Mesendoderm (in vitro differentiated cells): ENCODE results near the gene SFMBT1.

Experiments
- DNase-seq: peaks from one replicate; pipeline ENCODE4 v3.0.0; 2013
- H2AK5ac ChIP-seq: 2 replicates; pipeline ENCODE4 v1.6.1; 2013; ENCODE audit warnings: low read length, inconsistent platforms
- H2BK120ac ChIP-seq: 2 replicates; pipeline ENCODE4 v1.6.1; 2013; ENCODE audit warnings: low read depth, mild to moderate bottlenecking, low read length, moderate library complexity, mixed read lengths
- H2BK15ac ChIP-seq: replicated peaks from 2 replicates; pipeline ENCODE4 v1.6.1; 2013; ENCODE audit warnings: low read depth, mild to moderate bottlenecking, moderate library complexity
- H2BK5ac ChIP-seq: 2 replicates; pipeline ENCODE4 v1.6.1; 2013; ENCODE audit warnings: low read length, inconsistent platforms
- H3K18ac ChIP-seq: 2 replicates; pipeline ENCODE4 v1.6.1; 2013; ENCODE audit warnings: mild to moderate bottlenecking, low read length, mixed read lengths
- H3K23ac ChIP-seq: one replicate; pipeline ENCODE4 v1.6.1; 2013; ENCODE audit warnings: low read length
- H3K27ac ChIP-seq: 2 replicates; pipeline ENCODE4 v1.5.1; 2013; ENCODE audit warnings: low read depth, mild to moderate bottlenecking, inconsistent platforms, low read length, moderate library complexity
- H3K27me3 ChIP-seq: 2 replicates; pipeline ENCODE4 v1.6.1; 2013; ENCODE audit warnings: low read length, control low read depth, mild to moderate bottlenecking, inconsistent platforms; ENCODE audit not compliant: insufficient read depth, poor library complexity
- H3K36me3 ChIP-seq: 2 replicates; pipeline ENCODE4 v1.6.1; 2013; ENCODE audit warnings: low read length, inconsistent platforms; ENCODE audit not compliant: control insufficient read depth, insufficient read depth
- H3K4ac ChIP-seq: one replicate; pipeline ENCODE4 v1.6.1; 2013; ENCODE audit warnings: low read depth, mild to moderate bottlenecking, low read length, moderate library complexity
- H3K4me1 ChIP-seq: 2 replicates; pipeline ENCODE4 v1.6.1; 2013; ENCODE audit warnings: low read depth, low read length, inconsistent platforms; ENCODE audit not compliant: control insufficient read depth
- H3K4me2 ChIP-seq: 2 replicates; pipeline ENCODE4 v1.6.1; 2013; ENCODE audit warnings: low read length
- H3K4me3 ChIP-seq: 2 replicates; pipeline ENCODE4 v1.5.1; 2013; ENCODE audit warnings: mild to moderate bottlenecking, low read length
- H3K56ac ChIP-seq: one replicate; pipeline ENCODE4 v1.6.1; 2013; ENCODE audit warnings: low read length
- H3K79me1 ChIP-seq: 2 replicates; pipeline ENCODE4 v1.6.1; 2013; ENCODE audit warnings: low read length, inconsistent platforms
- H3K79me2 ChIP-seq: 2 replicates; pipeline ENCODE4 v1.6.1; 2013; ENCODE audit warnings: mild to moderate bottlenecking, low read length; ENCODE audit not compliant: control insufficient read depth, insufficient read depth
- H3K9ac ChIP-seq: 2 replicates; pipeline ENCODE4 v1.6.1; 2013; ENCODE audit warnings: low read length, inconsistent platforms
- H4K5ac ChIP-seq: one replicate; pipeline ENCODE4 v1.6.1; 2013; ENCODE audit warnings: low read length
- H4K8ac ChIP-seq: one replicate; pipeline ENCODE4 v1.6.1; 2013; ENCODE audit warnings: low read depth, mild to moderate bottlenecking, control low read depth, low read length, moderate library complexity
- WGBS: extraction: QIAGEN DNeasy Blood & Tissue Kit; methylation state at CpG from one replicate; pipeline ENCODE4 v1.1.7; 2013; ENCODE audit warnings: low lambda C conversion rate, missing lambda C conversion rate; ENCODE audit not compliant: insufficient coverage; ENCODE audit errors: extremely low coverage; 5-methylcytosine and 5-hydroxymethylcytosine counted together

The SFMBT1 gene

DNA sequence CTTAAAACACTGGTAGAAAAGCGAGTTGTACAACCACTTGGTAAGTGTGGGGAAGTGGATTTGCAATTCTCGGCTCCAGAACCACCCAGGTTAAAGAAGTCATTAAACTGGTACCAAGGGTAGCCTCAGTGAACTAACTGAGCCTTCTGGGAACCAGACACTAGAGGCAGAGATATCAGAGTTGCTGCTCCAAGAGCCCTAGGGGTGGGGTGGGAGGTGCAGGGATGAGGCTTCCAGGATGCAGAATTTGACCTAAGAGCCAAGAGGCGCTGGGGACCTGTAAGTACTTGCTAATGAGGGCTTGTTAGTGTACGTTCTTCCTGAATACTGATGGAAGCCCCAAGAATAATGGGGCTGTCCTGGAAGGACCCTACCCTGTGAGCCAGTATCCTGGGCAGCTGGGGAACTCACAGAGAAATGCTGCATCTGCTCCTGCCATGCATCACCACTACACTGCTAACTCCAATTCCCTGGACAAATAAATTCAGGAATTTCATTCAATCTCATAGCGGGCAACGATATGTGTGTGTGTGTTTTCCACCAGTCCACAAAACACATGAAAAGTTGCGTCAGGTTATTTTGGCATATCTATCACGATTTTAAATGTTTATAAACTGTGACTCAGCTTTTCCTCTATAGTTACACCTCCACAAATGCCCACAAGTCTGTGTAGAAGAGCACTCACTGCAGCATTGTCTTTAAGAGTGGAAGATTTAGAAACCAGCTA lies 172.3 kb downstream of the SFMBT1 start:
- Histone ChIP-seq H3K56ac (no peak overlapping the region), H3K36me3 (no peaks in the 10 kb centered on the region), H3K27me3 (no peaks in the 10 kb centered on the region), H3K4me3 (no peak overlapping the region), H3K79me1 (peaks cover 5% of the 10 kb centered on the region), H3K18ac (no peak overlapping the region), H2AK5ac (no peak overlapping the region), H3K4me1 (no peaks in the 10 kb centered on the region), H3K79me2 (no peaks in the 10 kb centered on the region), H2BK5ac (no peak overlapping the region), H4K5ac (no peak overlapping the region), H3K23ac (no peak overlapping the region), H2BK15ac (no peak overlapping the region), H3K4me2 (no peak overlapping the region), H3K27ac (no peak overlapping the region), H2BK120ac (no peak overlapping the region), H3K4ac (no peak overlapping the region), H3K9ac (no peak overlapping the region), H4K8ac (no peak overlapping the region)
- DNase-seq = peak; percentile 58
- WGBS = no CpG with 5 or more reads among the region's 8 CpGs

DNA sequence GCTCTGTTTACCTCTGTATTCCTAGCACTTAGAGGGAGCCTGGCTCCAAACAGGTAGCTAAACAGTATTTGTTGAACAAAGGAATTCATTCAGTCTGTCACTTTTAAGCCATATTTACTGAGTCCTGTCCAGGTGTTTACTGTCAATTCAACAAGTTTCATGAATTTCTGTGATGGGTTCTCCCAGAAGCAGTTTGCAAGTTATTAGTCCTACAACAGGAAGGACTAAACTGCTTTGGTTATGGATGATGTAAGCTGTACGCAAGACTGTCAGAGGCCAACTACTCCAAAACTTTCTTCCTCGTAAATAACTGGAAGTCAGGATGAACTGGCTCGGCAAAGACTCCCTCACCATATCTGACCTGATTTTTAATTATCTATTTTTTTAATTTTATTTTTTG lies 173.6 kb downstream of the SFMBT1 start:
- Histone ChIP-seq H3K4me2 (no peak overlapping the region), H2BK5ac (no peak overlapping the region), H3K9ac (no peak overlapping the region), H2AK5ac (no peak overlapping the region), H4K8ac (no peak overlapping the region), H3K4me1 (no peaks in the 10 kb centered on the region), H4K5ac (no peak overlapping the region), H2BK120ac (no peak overlapping the region), H3K4me3 (no peak overlapping the region), H3K4ac (no peak overlapping the region), H3K79me2 (no peaks in the 10 kb centered on the region), H3K36me3 (no peaks in the 10 kb centered on the region), H3K23ac (no peak overlapping the region), H3K18ac (no peak overlapping the region), H3K27me3 (no peaks in the 10 kb centered on the region), H3K27ac (no peak overlapping the region), H2BK15ac (no peak overlapping the region), H3K56ac (no peak overlapping the region), H3K79me1 (peaks cover 3% of the 10 kb centered on the region)
- WGBS = no CpG with 5 or more reads among the region's 3 CpGs
- peak; percentile 8 for DNase-seq

DNA sequence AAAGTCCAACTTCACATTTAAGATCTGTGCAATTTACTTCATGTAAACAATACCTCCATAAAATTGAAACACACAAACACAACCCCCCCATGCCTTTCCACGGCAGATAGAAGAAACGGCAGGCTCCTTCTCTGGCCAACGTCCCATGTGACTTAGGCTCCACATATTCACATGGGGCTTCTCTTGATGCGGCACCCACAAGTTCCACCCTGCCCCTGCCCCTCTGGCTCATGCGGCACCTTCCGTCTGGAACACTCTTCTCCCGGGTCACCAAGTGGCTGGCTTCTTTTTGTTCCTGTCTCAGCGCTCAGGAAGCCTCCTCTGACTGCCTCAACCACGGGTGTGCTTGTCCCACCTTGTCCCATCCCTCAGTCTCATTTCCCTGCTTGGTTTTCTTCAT lies 174.1 kb downstream of the SFMBT1 start:
- no peak for DNase-seq
- H3K79me2 ChIP-seq = no peaks in the 10 kb centered on the region
- no peaks in the 10 kb centered on the region for H3K27me3 ChIP-seq
- H2BK120ac ChIP-seq = no peak overlapping the region
- H3K4ac ChIP-seq = no peak overlapping the region
- H3K4me1 ChIP-seq = no peaks in the 10 kb centered on the region
- H3K36me3 ChIP-seq = no peaks in the 10 kb centered on the region
- no peak overlapping the region for H3K4me3 ChIP-seq
- no peak overlapping the region for H2BK15ac ChIP-seq
- no peak overlapping the region for H2BK5ac ChIP-seq
- WGBS = no CpG with 5 or more reads among the region's 9 CpGs
- no peak overlapping the region for H3K4me2 ChIP-seq
- no peak overlapping the region for H3K23ac ChIP-seq
- H3K9ac ChIP-seq = no peak overlapping the region
- H3K79me1 ChIP-seq = no peaks in the 10 kb centered on the region
- H4K5ac ChIP-seq = no peak overlapping the region
- H3K18ac ChIP-seq = no peak overlapping the region
- no peak overlapping the region for H2AK5ac ChIP-seq
- H4K8ac ChIP-seq = no peak overlapping the region
- H3K27ac ChIP-seq = no peak overlapping the region
- H3K56ac ChIP-seq = no peak overlapping the region

DNA sequence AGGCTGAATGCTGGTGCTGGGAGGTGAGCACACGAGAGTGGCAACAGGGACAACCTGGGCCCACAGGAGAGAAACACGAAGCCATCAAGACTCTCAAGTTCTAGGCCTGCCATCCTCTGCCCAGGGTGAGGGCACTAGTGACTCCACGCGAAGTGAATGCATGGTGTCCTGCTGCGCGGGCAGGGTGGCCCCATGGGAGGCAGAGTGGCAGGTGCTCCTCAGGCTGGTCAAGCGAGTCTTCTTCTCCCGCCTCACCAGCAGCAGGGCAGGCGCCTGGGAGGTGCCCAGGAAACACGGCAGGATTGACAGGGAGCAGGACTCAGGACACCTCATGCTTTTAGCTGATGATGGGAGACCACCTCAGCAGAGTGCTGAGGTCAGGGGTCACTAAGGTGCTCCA lies 175.4 kb downstream of the SFMBT1 start:
- Histone ChIP-seq H3K56ac (no peak overlapping the region), H2AK5ac (no peak overlapping the region), H2BK5ac (no peak overlapping the region), H3K9ac (no peak overlapping the region), H4K8ac (no peak overlapping the region), H3K27ac (no peak overlapping the region), H4K5ac (no peak overlapping the region), H3K23ac (no peak overlapping the region), H3K79me1 (no peaks in the 10 kb centered on the region), H3K27me3 (no peaks in the 10 kb centered on the region), H3K36me3 (no peaks in the 10 kb centered on the region), H2BK120ac (no peak overlapping the region), H2BK15ac (no peak overlapping the region), H3K4ac (no peak overlapping the region), H3K18ac (no peak overlapping the region), H3K4me3 (no peak overlapping the region), H3K4me1 (no peaks in the 10 kb centered on the region), H3K79me2 (no peaks in the 10 kb centered on the region), H3K4me2 (no peak overlapping the region)
- WGBS = no CpG with 5 or more reads among the region's 10 CpGs
- DNase-seq = no peak

DNA sequence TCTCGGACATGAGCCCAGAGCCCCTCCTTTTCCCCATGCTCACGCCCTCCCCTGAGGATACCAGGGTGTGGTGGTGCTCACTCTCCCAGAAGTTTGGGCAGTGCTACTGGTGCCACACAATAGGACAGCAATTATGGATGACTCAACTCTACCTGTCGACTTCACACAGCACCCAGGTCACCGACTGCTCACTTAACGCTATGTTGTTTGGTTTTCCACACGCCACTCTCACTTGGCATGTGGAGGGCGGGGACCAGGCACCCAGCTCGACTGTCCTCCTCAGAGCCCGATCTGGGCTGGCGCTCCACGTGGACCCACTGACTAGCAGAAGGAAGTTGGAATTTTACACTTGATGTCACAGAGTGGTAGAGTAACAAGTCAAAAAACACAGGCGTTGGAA lies 179.4 kb downstream of the SFMBT1 start:
- Histone ChIP-seq H3K18ac (no peak overlapping the region), H2BK5ac (no peak overlapping the region), H3K4me2 (no peak overlapping the region), H2AK5ac (no peak overlapping the region), H3K56ac (no peak overlapping the region), H3K36me3 (no peaks in the 10 kb centered on the region), H4K8ac (no peak overlapping the region), H2BK120ac (no peak overlapping the region), H3K4ac (no peak overlapping the region), H3K9ac (no peak overlapping the region), H2BK15ac (no peak overlapping the region), H3K79me1 (no peaks in the 10 kb centered on the region), H3K79me2 (no peaks in the 10 kb centered on the region), H4K5ac (no peak overlapping the region), H3K23ac (no peak overlapping the region), H3K4me3 (no peak overlapping the region), H3K4me1 (no peaks in the 10 kb centered on the region), H3K27me3 (no peaks in the 10 kb centered on the region), H3K27ac (no peak overlapping the region)
- DNase-seq = no peak
- WGBS = no CpG with 5 or more reads among the region's 12 CpGs

DNA sequence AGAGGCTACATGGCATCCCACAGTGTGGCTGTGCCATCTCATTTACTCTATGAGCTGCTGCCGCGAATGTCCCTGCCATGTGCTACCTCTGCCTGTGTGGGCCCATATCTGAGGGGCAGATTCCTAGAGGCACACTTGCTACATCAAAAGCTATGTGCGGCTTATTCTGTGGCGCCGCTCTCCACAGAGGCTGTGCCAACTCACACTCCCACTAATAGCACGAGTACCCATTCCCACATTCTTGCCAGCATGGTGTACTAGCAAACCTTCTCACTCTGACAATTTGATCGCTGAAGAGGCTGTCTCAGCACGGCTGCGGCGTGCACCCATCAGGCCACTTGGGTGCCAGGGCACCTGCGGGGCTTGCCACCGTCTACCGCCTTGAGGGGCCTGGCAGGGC lies 179.9 kb downstream of the SFMBT1 start:
- Histone ChIP-seq H2AK5ac (no peak overlapping the region), H3K23ac (no peak overlapping the region), H4K5ac (no peak overlapping the region), H3K56ac (no peak overlapping the region), H3K18ac (no peak overlapping the region), H3K4me3 (no peak overlapping the region), H3K4me1 (no peaks in the 10 kb centered on the region), H3K27ac (no peak overlapping the region), H3K79me1 (no peaks in the 10 kb centered on the region), H4K8ac (no peak overlapping the region), H2BK15ac (no peak overlapping the region), H2BK5ac (no peak overlapping the region), H2BK120ac (no peak overlapping the region), H3K27me3 (no peaks in the 10 kb centered on the region), H3K79me2 (no peaks in the 10 kb centered on the region), H3K36me3 (no peaks in the 10 kb centered on the region), H3K4me2 (no peak overlapping the region), H3K4ac (no peak overlapping the region), H3K9ac (no peak overlapping the region)
- no CpG with 5 or more reads among the region's 13 CpGs for WGBS
- DNase-seq = no peak
